CD4-positive, CD25-positive, alpha-beta regulatory T cell (primary cell): ENCODE measurements around the gene EMX2. TPM values are rescaled to one million over a fixed set of nuclear protein-coding genes. Genes with fewer than 3 reads are reported as not detected.
"Not testable (repeated sequence)": the region's sequence is repeated elsewhere in the genome, so short reads cannot be mapped to it uniquely, and the experiment has no call there.

Source experiments
- ATAC-seq, 2 donors: fragments of 150-1000 bp; cut with Tn5 transposase; one replicate each; pipeline ENCODE4 v1.10.0; 2021; ENCODE audit warnings: low read depth in 2 of 2, moderate number of reproducible peaks in 2 of 2, moderate library complexity in 1 of 2
- DNase-seq, 3 donors: peaks; one replicate each; pipeline versions ENCODE4 v3.0.0 to v3.0.0-alpha.2; 2012 to 2022; ENCODE audit warnings: mixed read lengths in 1 of 3
- H3K27ac ChIP-seq: one replicate; pipeline ENCODE4 v1.7.0; 2013; ENCODE audit warnings: mild to moderate bottlenecking, low read length; ENCODE audit not compliant: insufficient read depth, poor library complexity, severe bottlenecking
- H3K27me3 ChIP-seq: one replicate; pipeline ENCODE4 v1.7.0; 2013; ENCODE audit warnings: low read length; ENCODE audit not compliant: control insufficient read depth, insufficient read depth
- H3K36me3 ChIP-seq: one replicate; pipeline ENCODE4 v1.7.0; 2013; ENCODE audit warnings: mild to moderate bottlenecking, low read length, moderate library complexity; ENCODE audit not compliant: control insufficient read depth, insufficient read depth
- H3K4me1 ChIP-seq: 2 replicates; pipeline ENCODE4 v1.7.0; 2013; ENCODE audit warnings: mild to moderate bottlenecking, low read length; ENCODE audit not compliant: insufficient read depth, control insufficient read depth, poor library complexity, severe bottlenecking
- H3K4me3 ChIP-seq: one replicate; pipeline ENCODE4 v1.7.0; 2013; ENCODE audit warnings: low read depth, mild to moderate bottlenecking, low read length, moderate library complexity
- H3K9me3 ChIP-seq, 2 experiments: 1 replicate in 1 of 2; 2 replicates in 1 of 2; pipeline ENCODE4 v1.7.0; 2013; ENCODE audit warnings: low read length in 2 of 2, mild to moderate bottlenecking in 1 of 2, moderate library complexity in 1 of 2; ENCODE audit not compliant: control insufficient read depth in 2 of 2
- H3K27ac Mint-ChIP-seq, 3 donors: one replicate each; pipeline ENCODE4 v1.8.0; 2020 to 2022; ENCODE audit warnings: mild to moderate bottlenecking in 3 of 3, mixed read lengths in 3 of 3, moderate library complexity in 2 of 3
- H3K27me3 Mint-ChIP-seq: one replicate; pipeline ENCODE4 v1.8.0; 2022; ENCODE audit warnings: mild to moderate bottlenecking, mixed read lengths
- H3K36me3 Mint-ChIP-seq: one replicate; pipeline ENCODE4 v1.8.0; 2020; ENCODE audit warnings: mixed read lengths
- H3K4me1 Mint-ChIP-seq, 4 donors: one replicate each; pipeline ENCODE4 v1.8.0; 2020 to 2022; ENCODE audit warnings: mixed read lengths in 4 of 4, mild to moderate bottlenecking in 1 of 4
- H3K4me3 Mint-ChIP-seq, 4 donors: one replicate each; pipeline ENCODE4 v1.8.0; 2020 to 2022; ENCODE audit warnings: mild to moderate bottlenecking in 4 of 4, mixed read lengths in 4 of 4, moderate library complexity in 3 of 4
- H3K9me3 Mint-ChIP-seq, 7 donors: one replicate each; pipeline ENCODE4 v1.8.0; 2020 to 2022; ENCODE audit warnings: mixed read lengths in 7 of 7, mild to moderate bottlenecking in 3 of 7, moderate library complexity in 2 of 7
- polyA plus RNA-seq, 4 donors: library from polyadenylated mRNA; unstranded; fragments of 300-500 nt; fragmentation: Illumina TruSeq; gene quantifications; one replicate each; pipeline ENCODE4 v1.2.3, GENCODE V29; 2021
- total RNA-seq: library from RNA; stranded (reverse); gene quantifications from one replicate; pipeline ENCODE4 v1.2.3, GENCODE V29; 2022

Gene EMX2
- total and polyA plus RNA-seq, 5 donors from 2014 or later = not detected

GRCh38 chr10:117569610-117570390 lies 27.3 kb downstream of the EMX2 start:
- ATAC-seq = no peak
- H3K27me3 Mint-ChIP-seq = peaks cover 14% of the 10 kb centered on the region
- Histone ChIP-seq H3K27me3 (no peaks in the 10 kb centered on the region), H3K27ac (no peak overlapping the region), H3K4me1 (no peaks in the 10 kb centered on the region), H3K4me3 (no peak overlapping the region), H3K36me3 (no peaks in the 10 kb centered on the region), H3K9me3 (no peaks in the 10 kb centered on the region)
- H3K27ac Mint-ChIP-seq = no peak overlapping the region
- H3K4me3 Mint-ChIP-seq = no peak overlapping the region
- H3K9me3 Mint-ChIP-seq = no peaks in the 10 kb centered on the region
- no peaks in the 10 kb centered on the region for H3K4me1 Mint-ChIP-seq
- no peaks in the 10 kb centered on the region for H3K36me3 Mint-ChIP-seq
- no peak for DNase-seq

GRCh38 chr10:117570880-117571279 lies 28.3 kb downstream of the EMX2 start:
- no peak overlapping the region for H3K4me3 Mint-ChIP-seq
- H3K4me3 ChIP-seq = no peak overlapping the region
- H3K36me3 ChIP-seq = no peaks in the 10 kb centered on the region
- H3K4me1 Mint-ChIP-seq = no peaks in the 10 kb centered on the region
- no peaks in the 10 kb centered on the region for H3K27me3 ChIP-seq
- no peak overlapping the region for H3K27ac ChIP-seq
- H3K9me3 Mint-ChIP-seq = no peaks in the 10 kb centered on the region
- H3K27ac Mint-ChIP-seq = no peak overlapping the region
- H3K9me3 ChIP-seq = no peaks in the 10 kb centered on the region
- DNase-seq = no peak
- no peaks in the 10 kb centered on the region for H3K36me3 Mint-ChIP-seq
- no peaks in the 10 kb centered on the region for H3K4me1 ChIP-seq
- peaks cover 19% of the 10 kb centered on the region for H3K27me3 Mint-ChIP-seq
- ATAC-seq = no peak

DNA sequence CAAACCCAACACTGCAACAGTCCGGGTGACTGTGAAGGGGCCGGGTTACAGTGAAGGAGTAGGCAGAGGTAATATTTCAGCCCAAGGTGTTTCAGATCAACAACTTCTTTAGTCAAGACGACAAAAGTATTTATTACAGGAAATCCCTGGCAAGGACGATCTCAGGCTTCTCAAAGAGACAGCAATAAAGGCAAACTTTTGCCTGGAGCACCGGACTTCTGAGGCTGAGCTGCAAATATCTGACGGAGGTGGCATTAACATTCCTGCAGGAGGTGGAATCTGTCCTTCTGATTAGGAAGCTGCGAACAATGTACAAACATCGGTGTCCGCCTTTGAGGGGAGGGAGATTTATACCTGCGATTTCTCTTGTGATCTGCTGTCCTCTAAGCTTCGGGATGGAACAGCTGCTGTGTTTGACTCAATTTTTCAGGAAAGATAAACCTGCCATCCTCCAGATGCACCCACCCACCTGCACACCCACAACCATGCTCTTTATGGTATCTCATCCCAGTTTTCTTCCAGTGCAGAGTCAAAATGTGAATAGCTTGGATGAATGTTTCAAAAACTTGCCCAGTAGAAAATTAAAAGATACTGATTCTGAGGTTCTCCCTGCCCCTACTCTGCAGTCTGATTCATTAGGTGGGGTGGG lies 32.1 kb downstream of the EMX2 start:
- no peak overlapping the region for H3K27ac ChIP-seq
- no peak for DNase-seq
- ATAC-seq = no peak
- H3K27me3 ChIP-seq = no peaks in the 10 kb centered on the region
- H3K4me1 Mint-ChIP-seq = no peaks in the 10 kb centered on the region
- peaks cover 0 to 3% (median 0%) of the 10 kb centered on the region in 7 donors for H3K9me3 Mint-ChIP-seq
- peaks cover 25% of the 10 kb centered on the region for H3K27me3 Mint-ChIP-seq
- no peaks in the 10 kb centered on the region for H3K9me3 ChIP-seq
- H3K4me1 ChIP-seq = no peaks in the 10 kb centered on the region
- H3K27ac Mint-ChIP-seq = no peak overlapping the region
- no peaks in the 10 kb centered on the region for H3K36me3 Mint-ChIP-seq
- no peak overlapping the region for H3K4me3 Mint-ChIP-seq
- no peak overlapping the region for H3K4me3 ChIP-seq
- no peaks in the 10 kb centered on the region for H3K36me3 ChIP-seq

- Histone ChIP-seq H3K27me3 (no peaks in the 10 kb centered on the region), H3K4me3 (no peak overlapping the region), H3K4me1 (no peaks in the 10 kb centered on the region), H3K27ac (no peak overlapping the region), H3K36me3 (no peaks in the 10 kb centered on the region), H3K9me3 (no peaks in the 10 kb centered on the region)
- ATAC-seq = no peak
- Mint-ChIP-seq H3K27me3 (peaks cover 16% of the 10 kb centered on the region), H3K27ac (no peak overlapping the region), H3K4me1 (no peaks in the 10 kb centered on the region), H3K36me3 (no peaks in the 10 kb centered on the region), H3K4me3 (no peak overlapping the region), H3K9me3 (peaks cover 0 to 7% (median 0%) of the 10 kb centered on the region in 7 donors)
- no peak for DNase-seq
Measured at GRCh38 chr10:117578490-117578889, 35.9 kb downstream of the EMX2 start.

- H3K36me3 ChIP-seq = no peaks in the 10 kb centered on the region
- no peak for DNase-seq
- Mint-ChIP-seq H3K9me3 (peaks cover 0 to 7% (median 0%) of the 10 kb centered on the region in 7 donors), H3K4me3 (no peak overlapping the region), H3K4me1 (no peaks in the 10 kb centered on the region), H3K27ac (no peak overlapping the region), H3K36me3 (no peaks in the 10 kb centered on the region), H3K27me3 (peaks cover 16% of the 10 kb centered on the region)
- no peaks in the 10 kb centered on the region for H3K4me1 ChIP-seq
- no peak overlapping the region for H3K4me3 ChIP-seq
- H3K27me3 ChIP-seq = no peaks in the 10 kb centered on the region
- H3K9me3 ChIP-seq = no peaks in the 10 kb centered on the region
- no peak for ATAC-seq
- no peak overlapping the region for H3K27ac ChIP-seq
Measured at GRCh38 chr10:117578999-117579590, 36.5 kb downstream of the EMX2 start.

DNA sequence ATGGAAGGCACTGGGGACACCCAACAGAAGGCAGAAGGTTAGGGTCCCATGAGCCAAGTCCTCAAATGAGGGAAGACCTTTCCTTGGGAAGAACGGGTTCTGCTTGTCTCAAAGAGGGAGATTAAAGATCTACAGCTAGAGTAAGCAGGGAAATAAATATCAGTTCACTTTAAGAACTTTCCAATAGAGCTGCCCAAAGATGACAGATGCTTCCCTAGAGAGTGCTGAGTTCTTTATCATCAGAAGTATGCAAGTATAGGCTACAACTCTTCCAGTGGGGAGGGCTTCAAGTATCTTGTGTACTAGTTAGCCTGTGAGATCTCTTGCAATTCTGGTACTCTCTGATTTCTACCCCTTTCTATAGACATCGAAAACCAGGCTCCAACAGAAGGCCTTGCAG lies 39.4 kb downstream of the EMX2 start:
- Mint-ChIP-seq H3K27ac (no peak overlapping the region), H3K27me3 (peaks cover 6% of the 10 kb centered on the region), H3K4me3 (no peak overlapping the region), H3K36me3 (no peaks in the 10 kb centered on the region), H3K9me3 (peaks cover 0 to 6% (median 0%) of the 10 kb centered on the region in 7 donors), H3K4me1 (no peaks in the 10 kb centered on the region)
- Histone ChIP-seq H3K4me3 (no peak overlapping the region), H3K27me3 (no peaks in the 10 kb centered on the region), H3K36me3 (no peaks in the 10 kb centered on the region), H3K4me1 (no peaks in the 10 kb centered on the region), H3K27ac (no peak overlapping the region), H3K9me3 (no peaks in the 10 kb centered on the region)
- DNase-seq (no peak), ATAC-seq (no peak)

DNA sequence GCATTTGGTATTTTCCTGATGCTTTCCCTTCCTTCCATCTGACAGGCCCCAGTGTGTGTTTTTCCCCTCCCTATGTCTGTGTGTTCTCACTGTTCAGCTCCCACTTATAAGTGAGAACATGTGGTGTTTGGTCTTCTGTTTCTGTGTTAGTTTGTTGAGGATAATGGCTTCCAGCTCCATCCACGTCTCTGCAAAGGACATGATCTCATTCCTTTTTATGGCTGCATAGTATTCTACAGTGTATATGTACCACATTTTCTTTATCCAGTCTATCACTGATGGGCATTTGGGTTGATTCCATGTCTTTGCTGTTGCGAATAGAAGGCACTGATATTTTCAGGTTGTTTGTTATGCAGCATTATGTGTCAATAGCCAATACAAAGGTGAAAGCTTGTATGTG lies 42.3 kb downstream of the EMX2 start:
- H3K27ac ChIP-seq, H3K9me3 ChIP-seq, H3K4me3 ChIP-seq, ATAC-seq, H3K27me3 ChIP-seq, H3K9me3 Mint-ChIP-seq, DNase-seq, H3K4me1 Mint-ChIP-seq, H3K4me1 ChIP-seq, H3K27ac Mint-ChIP-seq, H3K4me3 Mint-ChIP-seq, H3K36me3 Mint-ChIP-seq, H3K36me3 ChIP-seq: not testable (repeated sequence)
- peaks cover 11% of the 10 kb centered on the region for H3K27me3 Mint-ChIP-seq
